Spleen (tissue), 7 donors: ENCODE measurements around the gene LRP1B.

Experiments used
- CTCF ChIP-seq, 11 experiments: fragments of 200-600 bp in 7 of 11; fragments of 450-650 bp in 4 of 11; sonication (generic) in 4 of 11; IDR thresholded peaks in 8 of 11; conservative IDR thresholded peaks in 3 of 11; 1 replicate in 7 of 11; 2 replicates in 4 of 11; pipeline versions ENCODE4 v1.4.0 to v1.8.0; 2016 to 2021; ENCODE audit warnings: antibody characterized with exemption in 11 of 11, inconsistent platforms in 4 of 11, mild to moderate bottlenecking in 1 of 11
- POLR2A ChIP-seq, 3 donors: fragments of 450-650 bp; IDR thresholded peaks; one replicate each; pipeline ENCODE4 v1.5.1; 2017; ENCODE audit warnings: antibody characterized with exemption in 3 of 3, mild to moderate bottlenecking in 1 of 3
- donor health status: DM: no; HTN: no; CAD: no; lungs with moderate emphysema.
- donor health status: DM: no; HTN: no; CAD: no.
- donor health status: DM: no; HTN: no; CAD: no.

GRCh38 chr2:141027221-141027620 lies 1103.6 kb downstream of the LRP1B start:
- TF ChIP-seq CTCF (IDR thresholded peaks at IDR 0.05 in 8 of 11, conservative IDR thresholded peaks at IDR 0.05 in 3 of 11) (no peak), POLR2A (IDR thresholded peaks at IDR 0.05) (no peak)
